ENCODE results near the gene SLC26A9. TPM values are rescaled to one million over a fixed set of nuclear protein-coding genes. Genes with fewer than 3 reads are reported as not detected.

SLC26A9 gene
- total and polyA plus RNA-seq, 9 donors = 0.07 to 6.7 (median 0.11) TPM; not detected in 3

DNA sequence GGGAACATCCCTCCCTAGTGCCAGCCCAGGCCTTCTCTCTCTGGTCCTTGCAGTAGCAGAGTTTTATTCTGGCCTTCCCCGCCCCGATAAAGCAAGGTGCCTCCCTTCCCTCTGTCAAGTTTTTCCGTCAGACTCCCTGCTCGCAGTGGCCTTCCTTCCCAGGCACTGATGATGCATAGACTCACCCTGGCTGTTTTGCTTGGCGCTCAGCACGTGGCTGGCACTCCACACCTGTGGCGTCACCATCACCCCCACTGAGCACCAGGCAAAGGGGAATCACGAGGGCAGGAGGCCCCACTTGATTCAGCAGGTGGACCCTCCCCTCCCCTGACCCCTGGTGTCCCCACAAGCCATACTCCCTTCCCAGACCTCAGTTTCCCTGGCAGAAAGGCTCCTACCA is 7.4 kb downstream of the SLC26A9 start:
- H3K27me3 ChIP-seq = no peaks in the 10 kb centered on the region
- H3K9me3 ChIP-seq = no peaks in the 10 kb centered on the region
- H3K36me3 ChIP-seq = no peaks in the 10 kb centered on the region
- WGBS, 3 donors = 83 to 85% (median 84%) methylated on average over 8 of the region's 8 CpGs
- TF ChIP-seq EP300 (IDR thresholded peaks at IDR 0.05) (no peak), POLR2A (IDR thresholded peaks at IDR 0.05) (no peak)
- TF ChIP-seq, protein P1, sequence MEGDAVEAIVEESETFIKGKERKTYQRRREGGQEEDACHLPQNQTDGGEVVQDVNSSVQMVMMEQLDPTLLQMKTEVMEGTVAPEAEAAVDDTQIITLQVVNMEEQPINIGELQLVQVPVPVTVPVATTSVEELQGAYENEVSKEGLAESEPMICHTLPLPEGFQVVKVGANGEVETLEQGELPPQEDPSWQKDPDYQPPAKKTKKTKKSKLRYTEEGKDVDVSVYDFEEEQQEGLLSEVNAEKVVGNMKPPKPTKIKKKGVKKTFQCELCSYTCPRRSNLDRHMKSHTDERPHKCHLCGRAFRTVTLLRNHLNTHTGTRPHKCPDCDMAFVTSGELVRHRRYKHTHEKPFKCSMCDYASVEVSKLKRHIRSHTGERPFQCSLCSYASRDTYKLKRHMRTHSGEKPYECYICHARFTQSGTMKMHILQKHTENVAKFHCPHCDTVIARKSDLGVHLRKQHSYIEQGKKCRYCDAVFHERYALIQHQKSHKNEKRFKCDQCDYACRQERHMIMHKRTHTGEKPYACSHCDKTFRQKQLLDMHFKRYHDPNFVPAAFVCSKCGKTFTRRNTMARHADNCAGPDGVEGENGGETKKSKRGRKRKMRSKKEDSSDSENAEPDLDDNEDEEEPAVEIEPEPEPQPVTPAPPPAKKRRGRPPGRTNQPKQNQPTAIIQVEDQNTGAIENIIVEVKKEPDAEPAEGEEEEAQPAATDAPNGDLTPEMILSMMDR (IDR thresholded peaks at IDR 0.05) = no peak
- no peak overlapping the region for H3K27ac ChIP-seq
- no peak overlapping the region for H3K4me3 ChIP-seq
- intact Hi-C loops (cut with DNase I) = no loop called here
- no peak for DNase-seq
- no peaks in the 10 kb centered on the region for H3K4me1 ChIP-seq (ENCODE audit: insufficient read depth)

DNA sequence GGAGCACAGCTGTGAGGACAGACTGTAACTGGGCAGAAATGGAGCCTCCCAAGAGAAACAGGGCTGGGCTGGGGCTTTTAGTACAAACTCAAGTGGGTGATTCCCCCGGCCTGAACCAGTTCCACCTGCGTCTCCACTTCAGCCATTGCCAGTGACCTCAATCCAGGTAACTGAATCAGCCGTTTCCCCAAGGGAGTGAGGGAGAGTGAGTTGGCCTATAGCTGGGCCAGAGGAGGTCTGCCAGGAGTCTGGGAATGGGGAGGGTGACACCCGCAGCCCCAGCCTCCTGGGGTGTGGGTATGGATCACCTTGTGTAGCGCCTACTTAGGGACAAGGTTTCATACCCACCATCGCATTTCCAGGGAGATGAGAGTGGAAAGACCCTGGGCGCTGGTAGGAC is 8.5 kb downstream of the SLC26A9 start:
- Histone ChIP-seq H3K4me3 (no peak overlapping the region), H3K27ac (no peak overlapping the region), H3K4me1 (ENCODE audit: insufficient read depth) (no peaks in the 10 kb centered on the region), H3K27me3 (no peaks in the 10 kb centered on the region), H3K36me3 (no peaks in the 10 kb centered on the region), H3K9me3 (no peaks in the 10 kb centered on the region)
- TF ChIP-seq, protein P1 (IDR thresholded peaks at IDR 0.05) = no peak
- no peak for TF ChIP-seq POLR2A (IDR thresholded peaks at IDR 0.05)
- no peak for TF ChIP-seq EP300 (IDR thresholded peaks at IDR 0.05)
- intact Hi-C loops (cut with DNase I) = no loop called here
- no peak for DNase-seq
- WGBS, 3 donors = 90 to 92% (median 90%) methylated on average over 7 of the region's 7 CpGs

DNA sequence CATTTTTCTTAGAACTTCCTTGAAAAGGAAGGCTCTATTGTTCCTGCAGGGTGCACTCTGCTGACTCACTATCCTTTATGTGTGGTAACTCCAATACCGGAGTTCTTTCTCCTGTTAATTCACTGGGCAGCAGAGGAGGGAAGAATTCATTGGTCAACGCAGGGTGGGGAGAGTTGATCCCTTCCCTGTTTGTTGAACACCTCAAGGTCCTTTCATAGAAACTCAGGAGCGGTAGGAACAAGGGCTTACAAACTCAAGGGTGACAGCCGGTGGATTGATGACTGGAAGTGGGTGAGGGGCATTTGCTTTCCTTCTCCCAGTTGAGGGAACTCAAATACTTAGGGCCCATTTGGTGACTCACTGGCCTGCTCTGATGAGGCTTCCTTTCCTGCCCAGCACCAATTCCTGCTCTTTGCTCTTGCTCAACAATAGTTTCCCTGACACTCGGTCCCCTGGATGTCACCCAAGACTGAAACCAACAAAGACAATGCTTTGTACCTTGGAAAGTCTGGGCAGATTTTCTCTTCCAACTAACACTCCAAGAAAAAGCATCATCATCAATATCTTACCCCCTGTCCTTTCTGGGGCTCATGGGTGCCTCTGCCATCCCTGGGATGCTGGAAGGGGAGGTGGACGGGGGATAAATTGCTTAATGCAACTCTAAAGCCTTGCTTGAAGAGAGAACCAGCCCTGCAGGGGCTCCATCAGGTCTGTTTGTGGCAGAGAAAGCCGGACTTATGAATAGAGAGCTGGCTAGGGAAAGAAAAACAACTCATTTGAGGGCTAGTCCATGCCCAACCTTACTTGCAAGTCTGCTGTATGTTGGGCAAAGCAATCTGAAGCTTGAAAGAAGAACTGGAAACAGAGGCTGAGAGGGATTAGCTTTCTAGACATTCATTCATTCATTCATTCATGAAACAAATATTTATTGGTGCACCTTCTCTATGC is 9.3 kb downstream of the SLC26A9 start:
- 58 to 63% (median 62%) methylated on average over 7 of the region's 7 CpGs for WGBS, 3 donors
- H3K27ac ChIP-seq = no peak overlapping the region
- H3K9me3 ChIP-seq = no peaks in the 10 kb centered on the region
- no peak for DNase-seq
- intact Hi-C loops (cut with DNase I) = no loop called here
- TF ChIP-seq, protein P1 (IDR thresholded peaks at IDR 0.05) = no peak
- TF ChIP-seq POLR2A (IDR thresholded peaks at IDR 0.05) = no peak
- no peak for TF ChIP-seq EP300 (IDR thresholded peaks at IDR 0.05)
- H3K27me3 ChIP-seq = no peaks in the 10 kb centered on the region
- no peaks in the 10 kb centered on the region for H3K4me1 ChIP-seq (ENCODE audit: insufficient read depth)
- H3K4me3 ChIP-seq = no peak overlapping the region
- no peaks in the 10 kb centered on the region for H3K36me3 ChIP-seq

DNA sequence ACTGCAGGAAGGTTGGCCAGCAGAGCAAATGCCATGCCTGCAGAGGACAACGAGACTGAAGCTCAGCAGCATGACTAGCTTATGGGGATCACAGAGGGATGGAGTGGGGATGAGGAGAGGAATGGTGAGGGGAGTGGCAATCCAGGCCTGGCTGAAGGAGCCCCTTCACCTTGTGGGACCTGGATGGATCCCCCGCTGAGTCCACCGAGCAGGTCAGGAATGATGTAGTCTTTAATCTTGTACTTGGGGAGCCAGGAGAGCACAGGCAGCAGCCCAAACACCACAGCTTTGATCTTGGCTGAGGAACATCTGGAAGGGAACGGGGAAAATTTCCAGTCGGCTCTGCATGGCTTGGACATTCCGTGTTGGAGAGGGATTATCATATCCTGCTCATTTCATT is 10.5 kb downstream of the SLC26A9 start:
- TF ChIP-seq, protein P1 (IDR thresholded peaks at IDR 0.05) = no peak
- TF ChIP-seq EP300 (IDR thresholded peaks at IDR 0.05) (no peak), POLR2A (IDR thresholded peaks at IDR 0.05) (no peak)
- Histone ChIP-seq H3K9me3 (no peaks in the 10 kb centered on the region), H3K36me3 (no peaks in the 10 kb centered on the region), H3K4me3 (no peak overlapping the region), H3K27ac (no peak overlapping the region), H3K4me1 (ENCODE audit: insufficient read depth) (no peaks in the 10 kb centered on the region), H3K27me3 (no peaks in the 10 kb centered on the region)
- intact Hi-C loops (cut with DNase I) = no loop called here
- 30 to 42% (median 36%) methylated on average over 6 of the region's 6 CpGs for WGBS, 3 donors
- DNase-seq = no peak

Data from ovary (tissue), 9 donors.